NCI-H2081 treated with DMSO at 0.1 percent for 48 hours (cell line): ENCODE measurements around the gene GP1BB.
"Not testable (repeated sequence)": the region's sequence is repeated elsewhere in the genome, so short reads cannot be mapped to it uniquely, and the experiment has no call there.

Experiments
- DNase-seq: peaks from one replicate; lab custom pipeline; 2025; lab: John Stamatoyannopoulos, UW

The GP1BB gene

DNA sequence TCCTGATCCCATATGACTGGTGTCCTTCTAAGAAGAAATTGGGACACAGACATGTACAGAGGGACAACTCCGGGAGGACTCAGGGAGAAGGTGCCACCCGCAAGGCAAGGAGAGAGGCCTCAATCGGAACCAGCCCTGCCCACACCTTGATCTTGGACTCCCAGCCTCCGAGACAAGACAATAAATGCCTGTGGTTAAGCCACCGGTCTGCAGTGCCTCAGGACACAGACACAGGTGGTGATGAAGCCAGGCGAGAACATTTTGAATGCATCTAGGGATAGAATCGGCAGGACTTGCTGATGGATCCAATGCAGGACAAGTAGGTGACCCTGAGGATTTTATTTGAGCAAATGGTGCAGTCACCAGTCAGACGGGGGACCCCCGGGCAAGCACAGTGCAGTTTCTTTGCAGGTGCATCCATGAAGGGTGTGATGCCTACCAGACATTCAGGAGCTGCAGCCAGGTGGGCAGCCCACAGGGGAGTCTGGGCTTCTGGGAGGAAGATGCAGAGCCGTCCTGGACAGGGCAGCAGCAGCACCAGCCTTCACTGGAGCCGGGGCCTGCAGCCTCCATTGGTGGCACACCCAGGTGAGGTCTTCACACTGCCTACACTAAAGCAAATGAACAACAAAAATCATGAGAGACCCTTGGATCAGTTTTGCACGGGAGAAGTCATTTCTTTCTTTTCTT lies 29.2 kb upstream of the GP1BB start:
- DNase-seq, result no peak

GRCh38 chr22:19694696-19695095 lies 28.6 kb upstream of the GP1BB start:
- no peak for DNase-seq

DNA sequence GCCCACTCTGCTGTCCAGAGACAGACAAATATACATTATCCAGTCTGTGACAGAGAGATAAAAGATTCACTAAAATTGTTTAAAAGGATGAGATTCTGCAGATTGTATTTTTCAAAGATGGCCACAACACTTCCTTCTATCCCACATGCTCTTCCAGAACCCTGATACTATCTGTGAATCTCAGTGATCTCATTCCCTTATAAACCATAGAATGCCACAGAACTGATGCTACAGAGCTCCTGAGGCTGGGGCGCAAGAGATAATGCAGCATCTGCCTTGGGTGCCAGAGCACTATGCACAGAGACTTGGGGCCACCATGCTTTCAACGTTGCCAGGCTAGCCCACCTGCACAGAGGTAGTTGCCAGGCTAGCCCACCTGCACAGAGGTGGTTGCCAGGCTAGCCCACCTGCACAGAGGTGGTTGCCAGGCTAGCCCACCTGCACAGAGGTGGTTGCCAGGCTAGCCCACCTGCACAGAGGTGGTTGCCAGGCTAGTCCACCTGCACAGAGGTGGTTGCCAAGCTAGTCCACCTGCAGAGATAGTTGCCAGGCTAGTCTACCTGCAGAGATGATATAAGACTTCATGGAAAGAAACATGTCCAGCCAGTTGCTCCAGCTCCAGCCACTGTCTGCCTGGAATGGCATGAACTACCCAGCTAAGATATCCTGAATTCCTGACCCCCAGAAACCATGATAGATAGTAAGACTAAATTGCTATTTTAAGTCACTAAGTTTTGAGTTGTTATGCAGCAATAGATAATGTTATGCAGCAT lies 26.6 kb upstream of the GP1BB start:
- DNase-seq, result no peak

DNA sequence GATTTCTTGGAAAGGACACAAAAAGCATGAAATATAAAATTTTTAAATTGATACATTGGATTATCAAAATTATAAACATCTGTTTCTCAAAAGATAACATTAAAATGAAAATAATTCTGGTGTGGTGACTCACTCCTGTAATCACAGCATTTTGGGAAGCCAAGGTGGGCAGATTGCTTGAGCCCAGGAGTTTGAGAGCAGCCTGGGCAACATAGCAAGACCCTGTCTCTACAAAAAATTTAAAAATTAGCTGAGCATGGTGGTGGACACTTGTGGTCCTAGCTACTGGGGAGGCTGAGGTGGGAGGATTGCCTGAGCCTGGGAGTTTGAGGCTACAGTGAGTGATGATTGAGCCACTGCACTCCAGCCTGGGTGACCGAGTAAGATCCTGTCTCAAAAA lies 25.5 kb upstream of the GP1BB start:
- DNase-seq, result not testable (repeated sequence)

- no peak for DNase-seq
Observed at GRCh38 chr22:19700790-19701419, 22.4 kb upstream of the GP1BB start.

- no peak for DNase-seq
Observed at GRCh38 chr22:19701420-19702145, 21.8 kb upstream of the GP1BB start.

DNA sequence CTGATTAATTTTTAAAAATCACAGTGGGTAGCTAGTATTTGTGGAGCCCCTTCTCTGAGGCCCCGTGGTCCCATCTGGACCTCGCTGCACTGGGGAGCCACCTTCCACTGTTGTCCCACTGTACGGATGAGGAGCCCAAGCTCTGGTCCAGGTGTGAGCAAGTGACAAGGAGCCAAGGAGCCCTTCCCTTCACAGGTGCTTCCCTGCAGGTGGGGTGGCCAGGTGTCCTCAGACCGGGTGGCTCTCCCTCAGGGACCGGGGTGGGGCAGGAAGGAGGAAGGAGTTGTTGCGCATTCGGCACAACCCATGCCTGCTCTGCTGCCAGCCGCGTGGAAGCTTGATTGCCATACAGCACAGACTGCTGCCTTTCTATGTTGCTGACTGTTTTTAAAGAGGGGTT lies 19.5 kb upstream of the GP1BB start:
- no peak for DNase-seq

GRCh38 chr22:19704355-19705015 lies 18.9 kb upstream of the GP1BB start:
- DNase-seq, result no peak

DNA sequence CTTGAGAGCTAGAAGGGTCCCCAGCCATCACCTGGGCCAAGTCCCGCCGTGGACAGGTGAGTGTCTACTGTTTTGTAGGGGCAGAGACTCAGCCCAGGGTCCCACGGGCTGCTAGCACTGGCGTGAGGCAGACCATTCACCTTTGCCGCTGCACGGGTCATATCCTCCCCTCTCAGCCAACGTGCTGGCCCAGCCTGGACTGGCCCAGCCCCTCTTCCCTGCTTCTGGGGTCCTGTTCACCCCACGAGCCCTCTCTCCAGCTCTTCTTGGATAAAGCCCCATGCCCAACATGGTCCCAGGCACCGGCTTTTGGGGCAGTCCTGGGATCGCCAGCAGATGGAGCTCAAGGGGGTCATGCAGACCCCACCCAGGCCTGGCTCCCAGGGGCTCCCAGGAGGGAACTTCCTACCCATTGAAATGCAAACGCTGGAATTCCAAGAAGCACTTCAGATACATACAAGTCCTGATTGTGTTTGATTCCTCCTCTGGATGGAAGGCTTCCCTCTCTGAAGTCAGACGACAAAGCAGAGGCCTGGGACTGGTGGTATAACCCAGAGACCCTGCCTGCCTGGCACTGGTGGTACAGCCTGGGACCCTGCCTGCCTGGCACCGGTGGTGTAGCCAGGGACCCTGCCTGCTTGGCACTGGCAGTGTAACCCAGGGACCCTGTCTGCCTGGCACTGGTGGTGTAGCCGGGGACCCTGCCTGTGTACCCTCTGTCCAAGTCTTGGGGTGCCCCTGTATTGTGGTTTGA lies 18.0 kb upstream of the GP1BB start:
- no peak for DNase-seq

GRCh38 chr22:19706661-19707151 lies 16.6 kb upstream of the GP1BB start:
- DNase-seq, result no peak

GRCh38 chr22:19707347-19708290 lies 15.7 kb upstream of the GP1BB start:
- no peak for DNase-seq

DNA sequence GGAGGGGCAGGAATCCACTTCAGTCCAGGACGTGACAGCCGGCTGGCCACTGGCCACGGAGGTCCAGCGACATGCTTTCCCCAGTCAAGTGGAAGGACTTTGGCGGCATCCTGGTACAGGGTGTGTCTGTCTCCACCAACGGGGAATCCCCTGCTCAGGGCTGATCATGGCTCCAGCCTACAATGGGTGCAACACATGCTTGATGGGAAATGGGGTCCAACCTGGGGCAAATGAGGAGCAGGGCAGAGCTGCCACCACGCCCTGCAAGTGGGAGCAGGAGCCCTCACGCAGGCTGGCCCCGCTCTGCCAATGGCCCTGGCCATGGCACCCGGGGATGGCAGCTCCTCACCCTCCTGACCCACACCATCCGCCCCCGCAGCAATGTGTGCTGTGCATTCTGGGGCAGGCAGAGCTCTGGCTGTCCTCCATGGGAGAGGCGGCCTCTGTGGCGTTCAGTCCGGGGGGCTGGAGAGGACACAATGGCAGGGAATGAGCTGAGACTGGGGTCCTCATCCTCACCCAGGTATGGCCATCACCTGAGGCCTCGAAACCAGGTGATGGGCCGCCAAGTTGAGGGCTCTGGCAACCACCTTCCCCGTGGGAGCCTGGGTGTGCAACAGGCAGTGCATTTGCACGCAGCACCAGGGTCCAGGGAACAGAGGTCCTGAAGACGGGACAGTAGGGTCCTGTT lies 14.9 kb upstream of the GP1BB start:
- DNase-seq, result no peak

- DNase-seq, result no peak
Observed at GRCh38 chr22:19709063-19709769, 14.1 kb upstream of the GP1BB start.

- no peak for DNase-seq
Observed at GRCh38 chr22:19710020-19710768, 13.1 kb upstream of the GP1BB start.

GRCh38 chr22:19710769-19711106 lies 12.6 kb upstream of the GP1BB start:
- no peak for DNase-seq

DNA sequence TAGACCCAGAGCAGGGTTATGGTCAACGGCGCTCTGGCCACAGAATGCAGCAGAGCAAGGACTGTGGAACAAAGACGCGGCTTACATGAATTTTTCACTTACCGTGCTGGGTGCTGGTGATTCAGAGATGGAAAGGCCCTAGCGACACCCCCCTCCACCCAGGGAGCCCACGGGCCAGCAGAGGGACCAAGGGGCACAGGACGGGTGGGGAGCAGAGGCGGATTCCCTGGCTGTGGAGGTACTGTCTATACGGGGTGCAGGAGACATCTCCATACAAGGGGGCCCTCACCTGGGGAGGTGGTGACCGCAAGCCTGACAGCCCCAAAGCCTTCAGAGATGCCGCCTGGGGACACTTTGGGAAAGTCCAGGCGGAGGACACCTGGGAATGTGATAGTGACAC lies 10.1 kb upstream of the GP1BB start:
- DNase-seq, result no peak

DNA sequence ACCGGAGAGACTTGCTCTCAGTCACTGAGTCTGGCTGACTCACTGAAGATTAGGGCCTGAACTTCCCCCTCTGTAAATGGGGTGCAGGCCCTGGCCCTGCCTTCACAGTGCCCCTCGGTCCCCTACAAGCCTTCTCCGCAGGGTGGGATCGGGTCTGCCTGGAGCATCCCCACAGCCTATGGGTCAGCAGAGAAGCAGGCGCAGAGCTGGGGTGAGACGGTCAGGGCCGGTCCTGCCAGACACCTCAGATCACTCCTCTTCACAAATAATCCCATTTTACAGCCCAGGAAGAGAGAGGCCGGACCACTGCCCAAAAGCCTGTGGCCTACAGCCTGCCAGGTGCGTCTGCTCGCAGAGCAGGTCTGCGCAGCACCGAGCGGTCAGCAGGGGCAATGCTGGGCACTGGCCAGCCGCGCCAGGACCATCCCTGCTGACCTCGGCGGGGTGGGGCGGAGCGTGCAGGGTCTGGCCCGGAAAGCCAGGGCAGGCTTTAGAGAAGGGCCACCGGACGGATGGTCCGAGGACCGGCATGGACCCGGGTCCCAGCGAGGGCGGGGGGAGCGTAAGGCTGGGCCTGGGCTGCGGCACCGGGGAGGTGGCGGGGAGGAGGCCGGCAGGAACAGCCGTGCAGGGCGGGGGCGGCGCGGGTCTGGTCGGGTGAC lies 9.6 kb upstream of the GP1BB start:
- DNase-seq, result no peak
